Renal pelvis (tissue), 12 donors: ENCODE results near the gene GIMAP2. TPM values are rescaled to one million over a fixed set of nuclear protein-coding genes. Genes with fewer than 3 reads are reported as not detected.
"Not testable (repeated sequence)": the region's sequence is repeated elsewhere in the genome, so short reads cannot be mapped to it uniquely, and the experiment has no call there.

Experiments
- DNase-seq: peaks from one replicate; pipeline ENCODE4 v3.0.0-alpha.2; 2013
- long read RNA-seq, 16 experiments: transcript quantifications; one replicate each; lab custom pipeline, GENCODE V29; 2026
- polyA plus RNA-seq, 3 donors: library from polyadenylated mRNA; unstranded; fragments of 120-200 nt; gene quantifications; one replicate each; pipeline ENCODE4 v1.2.1, GENCODE V29; 2013; ENCODE audit not compliant: insufficient read length in 3 of 3

The GIMAP2 gene
- 1 to 10 TPM; 5.7 to 7.2 (median 7.0) TPM for polyA plus RNA-seq
- long read RNA-seq, donor 1, partial matches to known transcripts: 0 of 1 reads
- long read RNA-seq, donor 1, other reads (novel, unspliced or antisense): 0 of 1 reads
- long read RNA-seq, donor 2, transcript GIMAP2-201 (3 exons, 1,449 nt): major isoform, 6 of 12 reads
- long read RNA-seq, donor 2, partial matches to known transcripts: 6 of 12 reads
- long read RNA-seq, donor 2, other reads (novel, unspliced or antisense): 0 of 12 reads
- long read RNA-seq, donor 3, transcript GIMAP2-201 (3 exons, 1,449 nt): major isoform, 7 of 7 reads
- long read RNA-seq, donor 3, partial matches to known transcripts: 0 of 7 reads
- long read RNA-seq, donor 3, other reads (novel, unspliced or antisense): 0 of 7 reads
- long read RNA-seq, donor 4, partial matches to known transcripts: 8 of 11 reads
- long read RNA-seq, donor 4, other reads (novel, unspliced or antisense): 0 of 11 reads
- long read RNA-seq, donor 5, partial matches to known transcripts: 0 of 1 reads
- long read RNA-seq, donor 5, other reads (novel, unspliced or antisense): 0 of 1 reads
- long read RNA-seq, donor 6, partial matches to known transcripts: 0 of 4 reads
- long read RNA-seq, donor 6, other reads (novel, unspliced or antisense): 0 of 4 reads
- long read RNA-seq, donor 7, partial matches to known transcripts: 0 of 2 reads
- long read RNA-seq, donor 7, other reads (novel, unspliced or antisense): 0 of 2 reads
- long read RNA-seq, donor 8, partial matches to known transcripts: 0 of 2 reads
- long read RNA-seq, donor 8, other reads (novel, unspliced or antisense): 0 of 2 reads
- long read RNA-seq, donor 9, partial matches to known transcripts: 0 of 3 reads
- long read RNA-seq, donor 9, other reads (novel, unspliced or antisense): 0 of 3 reads
- long read RNA-seq, donor 10, partial matches to known transcripts: 0 of 2 reads
- long read RNA-seq, donor 10, other reads (novel, unspliced or antisense): 0 of 2 reads
- long read RNA-seq, donor 11, partial matches to known transcripts: 0 of 2 reads
- long read RNA-seq, donor 11, other reads (novel, unspliced or antisense): 0 of 2 reads
- long read RNA-seq, donor 12, partial matches to known transcripts: 0 of 3 reads
- long read RNA-seq, donor 12, other reads (novel, unspliced or antisense): 0 of 3 reads
- long read RNA-seq, donor 13, partial matches to known transcripts: 0 of 2 reads
- long read RNA-seq, donor 13, other reads (novel, unspliced or antisense): 0 of 2 reads
- long read RNA-seq, donor 14, partial matches to known transcripts: 0 of 3 reads
- long read RNA-seq, donor 14, other reads (novel, unspliced or antisense): 0 of 3 reads
- long read RNA-seq, donor 15, transcript GIMAP2-201 (3 exons, 1,449 nt): major isoform, 7 of 17 reads
- long read RNA-seq, donor 15, partial matches to known transcripts: 10 of 17 reads
- long read RNA-seq, donor 15, other reads (novel, unspliced or antisense): 0 of 17 reads
- long read RNA-seq, donor 16, partial matches to known transcripts: 0 of 2 reads
- long read RNA-seq, donor 16, other reads (novel, unspliced or antisense): 0 of 2 reads

- peak; percentile 16 for DNase-seq
Measured at GRCh38 chr7:150685219-150686029, at the start of gene GIMAP2. GIMAP2 (plus strand) TSS chr7:150685706; CDS start chr7:150687060, 1,354 bp downstream.

- DNase-seq: no peak
Measured at GRCh38 chr7:150641854-150642253, 43.7 kb upstream of the GIMAP2 start.

- no peak for DNase-seq
Measured at GRCh38 chr7:150642926-150643325, 42.6 kb upstream of the GIMAP2 start.

GRCh38 chr7:150645259-150646020 lies 40.1 kb upstream of the GIMAP2 start:
- DNase-seq: no peak

GRCh38 chr7:150648353-150649079 lies 37.0 kb upstream of the GIMAP2 start:
- no peak for DNase-seq

GRCh38 chr7:150649080-150649385 lies 36.5 kb upstream of the GIMAP2 start:
- DNase-seq: no peak

GRCh38 chr7:150654692-150655091 lies 30.8 kb upstream of the GIMAP2 start:
- no peak for DNase-seq

GRCh38 chr7:150656047-150656446 lies 29.5 kb upstream of the GIMAP2 start:
- DNase-seq: no peak

- DNase-seq: no peak
Measured at GRCh38 chr7:150657526-150657925, 28.0 kb upstream of the GIMAP2 start.

- DNase-seq: no peak
Measured at GRCh38 chr7:150660939-150661613, 24.4 kb upstream of the GIMAP2 start.

- not testable (repeated sequence) for DNase-seq
Measured at GRCh38 chr7:150662821-150663220, 22.7 kb upstream of the GIMAP2 start.

- no peak for DNase-seq
Measured at GRCh38 chr7:150663802-150664494, 21.6 kb upstream of the GIMAP2 start.

- no peak for DNase-seq
Measured at GRCh38 chr7:150665089-150665748, 20.3 kb upstream of the GIMAP2 start.

GRCh38 chr7:150665896-150666295 lies 19.6 kb upstream of the GIMAP2 start:
- DNase-seq: no peak

GRCh38 chr7:150666412-150666811 lies 19.1 kb upstream of the GIMAP2 start:
- no peak for DNase-seq

- no peak for DNase-seq
Measured at GRCh38 chr7:150668472-150668911, 17.0 kb upstream of the GIMAP2 start.

- no peak for DNase-seq
Measured at GRCh38 chr7:150668977-150669376, 16.5 kb upstream of the GIMAP2 start.
